ENCODE results near the gene ZAP70.
"Not testable (repeated sequence)": the region's sequence is repeated elsewhere in the genome, so short reads cannot be mapped to it uniquely, and the experiment has no call there.

ZAP70 gene

DNA sequence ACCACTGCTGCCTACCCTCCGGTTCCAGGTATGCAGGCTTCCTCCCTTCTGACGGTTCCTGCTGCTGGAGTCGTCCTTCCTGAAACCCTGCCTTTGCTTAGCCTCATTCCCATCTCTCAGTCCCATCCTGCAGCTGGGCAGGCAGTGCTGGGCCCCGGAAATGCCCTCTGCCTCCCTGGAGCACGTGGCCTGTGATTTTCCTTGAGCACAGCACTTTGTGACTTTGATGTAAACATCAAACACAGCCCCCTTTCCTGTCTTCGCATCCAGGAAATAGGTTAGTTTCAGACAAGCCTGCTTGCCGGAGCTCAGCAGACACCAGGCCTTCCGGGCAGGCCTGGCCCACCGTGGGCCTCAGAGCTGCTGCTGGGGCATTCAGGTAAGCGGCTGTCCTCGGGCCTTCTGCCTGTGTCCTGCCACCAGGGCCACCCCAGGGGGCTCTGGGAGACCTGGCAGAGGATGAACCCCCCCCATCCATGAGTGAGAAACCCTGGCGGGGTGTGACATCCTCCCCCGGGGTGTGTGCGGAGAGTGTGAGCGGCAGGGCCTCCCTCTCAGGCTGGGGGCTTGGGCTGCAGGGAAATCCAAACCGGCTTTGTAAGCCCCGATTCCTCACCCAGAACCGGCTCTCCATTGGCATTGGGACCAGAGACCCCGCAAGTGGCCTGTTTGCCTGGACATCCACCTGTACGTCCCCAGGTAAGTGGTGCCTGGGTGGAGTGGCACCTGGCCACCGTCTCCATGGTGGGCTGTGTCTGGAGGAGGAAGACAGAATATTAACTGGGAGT, at the start of gene ZAP70:
Gene ZAP70, plus strand, starts transcription at position 281 of the 788 bp plus-strand sequence. CDS start 10,461 bp downstream, outside the sequence.
- no peak for DNase-seq

DNA sequence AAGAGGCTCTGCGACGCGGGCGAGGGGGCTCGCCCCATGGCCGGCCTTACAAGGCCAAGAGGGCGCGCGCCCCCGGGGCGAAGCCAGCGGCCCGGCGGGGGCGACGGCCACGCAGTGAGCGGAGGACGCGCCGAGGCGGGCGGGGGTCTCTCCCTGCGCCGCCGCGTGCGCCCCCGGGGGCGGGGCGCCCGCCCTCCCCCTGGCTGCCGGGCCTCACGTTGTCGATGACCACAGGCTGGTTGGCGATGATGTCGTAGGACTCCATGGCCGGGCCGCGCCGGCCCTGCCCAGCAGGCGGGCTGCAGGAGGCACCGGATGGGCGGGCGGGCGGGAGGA, 49.8 kb upstream of the ZAP70 start:
- DNase-seq: no peak

DNA sequence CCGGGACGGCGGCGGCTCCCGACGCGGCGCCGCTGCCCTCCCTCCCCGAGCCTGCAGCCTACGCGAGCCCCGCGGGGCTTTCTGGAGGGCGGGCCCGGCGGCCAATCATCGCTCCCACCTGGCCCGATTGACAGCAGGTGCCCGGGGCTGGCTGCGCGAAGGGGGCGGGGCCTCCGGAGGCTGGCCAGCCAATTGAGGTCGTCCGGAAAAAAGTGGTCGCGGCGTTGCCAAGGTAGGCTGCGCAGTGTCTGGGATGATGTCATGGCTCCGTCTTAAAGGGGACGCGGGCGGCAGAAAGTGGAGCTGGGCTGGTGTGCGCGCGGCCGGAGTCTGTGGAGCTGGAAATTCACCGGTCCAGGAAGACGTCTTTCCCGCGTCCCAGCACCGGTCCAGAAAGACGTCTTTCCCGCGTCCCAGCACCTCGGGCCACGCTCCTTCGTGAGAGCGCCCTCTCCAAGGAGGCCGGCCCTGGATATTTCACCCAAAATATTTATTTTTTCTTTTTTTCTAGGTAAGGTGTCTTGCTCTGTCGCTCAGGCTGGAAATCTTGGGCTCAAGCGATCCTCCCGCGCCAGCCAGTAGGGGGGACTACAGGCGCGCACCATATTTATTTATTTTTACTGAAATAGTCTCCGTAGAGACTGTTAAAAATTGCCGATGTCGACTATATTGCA, 49.3 kb upstream of the ZAP70 start, which contains the start of gene ACTR1B:
Gene ACTR1B, minus strand, starts transcription at position 83 of the 674 bp plus-strand sequence. CDS start 154 bp downstream, outside the sequence.
- DNase-seq: peak; percentile 94

DNA sequence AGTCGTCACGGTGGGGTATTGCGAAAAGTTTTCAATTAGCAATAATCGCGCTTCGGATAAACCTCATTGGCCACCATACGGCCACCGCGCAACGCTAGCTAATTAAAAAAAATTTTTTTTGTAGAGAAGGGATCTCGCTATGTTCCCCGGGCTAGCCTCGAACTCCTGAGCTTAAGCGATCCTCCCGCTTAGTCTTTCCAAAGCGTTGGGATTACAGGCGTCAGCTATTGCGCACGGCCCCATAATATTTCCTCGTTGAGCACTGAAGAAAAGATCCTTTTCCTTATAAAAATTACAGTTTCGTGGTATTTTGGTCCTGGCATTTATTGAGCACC, 48.8 kb upstream of the ZAP70 start:
- DNase-seq: no peak

DNA sequence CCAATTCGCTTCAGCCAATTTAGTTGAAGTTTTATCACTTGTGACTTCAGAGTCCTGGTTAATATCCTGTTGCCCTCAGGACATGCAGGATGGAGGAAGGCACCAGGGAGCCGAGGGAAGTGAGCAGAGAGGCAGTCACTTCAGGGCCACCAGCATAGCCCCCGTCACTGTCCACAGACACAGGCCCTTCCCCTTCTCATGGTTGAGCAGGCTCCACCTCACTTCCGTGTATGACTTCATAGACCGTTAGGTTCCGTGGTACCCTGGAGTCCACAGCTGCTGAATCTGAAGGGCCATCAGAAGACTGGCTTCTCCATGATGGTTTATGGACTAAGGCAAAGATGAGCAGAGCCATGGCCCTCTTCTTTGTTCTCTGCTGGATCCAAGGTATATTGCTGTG, 43.9 kb upstream of the ZAP70 start, which contains the start of gene C2orf92:
Gene C2orf92, plus strand, starts transcription at position 266 of the 400 bp plus-strand sequence. Its CDS starts 76 bp downstream, at position 342.
- DNase-seq: no peak

DNA sequence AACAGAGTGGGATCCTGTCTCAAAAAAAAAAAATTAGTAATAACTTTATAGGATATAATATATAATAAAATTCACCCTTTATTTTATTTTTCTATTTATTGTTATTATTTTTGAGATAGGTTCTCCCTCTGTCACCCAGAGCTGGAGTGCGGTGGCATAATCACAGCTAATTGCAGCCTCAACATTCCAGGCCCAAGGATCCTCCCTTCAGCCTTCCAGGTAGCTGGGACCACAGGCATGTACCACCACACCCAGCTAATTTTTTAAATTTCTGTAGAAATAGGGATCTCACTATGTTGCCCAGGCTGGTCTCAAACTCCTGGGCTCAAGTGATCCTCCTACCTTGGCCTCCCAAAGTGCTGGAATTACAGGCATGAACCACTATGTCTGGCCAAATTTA, 42.9 kb upstream of the ZAP70 start:
- DNase-seq: no peak

DNA sequence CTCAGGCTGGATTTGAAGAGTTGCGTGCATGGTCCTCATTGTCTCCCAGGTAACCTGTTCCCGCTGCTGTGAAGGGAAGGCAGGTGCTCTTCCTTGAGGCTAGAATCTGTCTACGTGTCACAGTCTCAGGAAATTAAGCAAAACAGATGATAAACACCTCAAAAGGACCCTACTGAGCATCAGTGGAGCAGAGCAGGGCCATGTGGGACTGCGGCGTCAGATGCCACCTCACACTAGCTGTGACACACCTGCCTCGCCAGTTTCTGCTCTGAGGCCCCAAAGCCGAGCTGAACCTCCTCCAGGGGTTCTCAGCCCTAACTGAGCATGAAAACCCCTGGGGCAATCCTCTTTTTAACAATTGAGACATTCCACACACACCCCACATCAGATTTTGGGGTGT, 41.9 kb upstream of the ZAP70 start:
- no peak for DNase-seq

DNA sequence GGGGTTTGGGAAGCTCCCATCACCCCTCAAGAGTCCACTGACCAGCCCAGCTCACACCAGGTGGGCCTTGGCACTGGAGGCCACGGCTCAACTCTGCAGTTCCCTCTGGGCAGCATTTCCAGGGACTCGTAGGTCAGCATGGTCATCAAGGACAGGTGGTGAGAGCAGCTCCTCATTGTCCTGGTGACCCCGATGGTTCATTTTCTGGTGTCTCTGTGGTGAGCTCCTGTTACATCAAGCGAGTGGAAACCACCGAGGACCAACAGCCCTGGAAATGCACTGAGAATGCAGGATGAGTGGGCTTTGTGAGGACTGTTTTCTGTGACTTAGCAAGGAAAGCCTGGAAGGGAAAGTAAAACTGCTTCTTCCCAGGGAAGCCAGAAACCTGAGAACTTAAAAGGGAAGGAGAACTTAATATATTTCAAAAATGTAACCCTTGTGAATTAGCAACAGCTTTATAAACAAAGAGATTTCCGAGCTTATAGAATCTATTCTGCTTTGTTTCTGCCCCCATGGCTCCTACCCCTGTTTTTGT, 40.7 kb upstream of the ZAP70 start:
- DNase-seq: not testable (repeated sequence)

DNA sequence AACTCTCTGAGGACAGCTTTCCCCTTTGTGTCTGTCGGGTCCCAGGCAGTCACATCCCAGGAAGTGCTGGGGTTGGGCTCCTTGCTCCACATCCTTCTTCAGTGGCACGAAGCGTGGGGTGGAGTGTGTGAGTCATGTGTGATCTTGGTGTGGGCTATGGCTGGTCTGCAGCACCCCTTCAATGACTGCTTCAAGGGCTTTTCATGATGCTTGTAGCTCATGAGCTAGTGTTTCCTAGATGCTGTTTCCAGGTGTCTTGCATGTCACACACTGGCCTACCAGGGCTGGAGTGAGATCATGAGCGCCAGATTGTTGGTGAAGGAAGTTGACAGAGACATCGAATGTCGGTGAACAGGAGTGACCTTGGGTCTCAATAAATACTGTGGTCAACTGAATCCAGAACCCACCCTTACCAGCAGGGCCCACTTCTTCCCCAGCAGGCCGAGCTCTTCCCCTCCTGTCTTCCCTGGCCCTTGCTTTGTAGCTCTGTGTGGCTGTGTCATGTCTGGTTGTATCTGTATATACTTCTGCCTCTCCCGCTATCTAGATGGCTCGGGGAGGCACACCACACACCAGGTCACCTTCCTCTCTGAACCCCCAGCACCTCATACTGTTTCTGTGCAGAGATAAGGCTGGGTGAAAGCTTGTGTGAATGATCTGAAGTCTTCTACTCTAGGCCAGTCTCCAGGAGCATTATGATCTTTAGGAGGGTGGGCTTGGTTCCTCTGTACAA, 40.0 kb upstream of the ZAP70 start:
- no peak for DNase-seq

DNA sequence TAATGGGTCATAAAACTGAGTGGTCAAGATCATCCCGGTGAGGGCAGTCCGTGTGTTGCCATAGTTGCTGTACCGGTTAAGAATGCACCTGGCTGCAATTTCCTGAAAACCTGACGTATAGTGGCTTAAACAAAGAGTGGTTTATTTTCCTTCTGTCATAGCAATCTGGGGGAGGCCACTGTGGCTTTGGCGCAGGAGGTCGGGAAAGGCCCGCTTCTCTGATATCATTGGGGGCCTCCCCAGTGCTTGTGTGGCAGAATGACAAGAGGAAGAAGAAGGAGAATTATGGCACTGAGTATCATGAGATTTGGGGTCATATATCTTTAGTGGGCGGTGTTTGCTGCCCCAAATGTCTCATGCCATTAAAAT, 39.5 kb upstream of the ZAP70 start:
- no peak for DNase-seq

DNA sequence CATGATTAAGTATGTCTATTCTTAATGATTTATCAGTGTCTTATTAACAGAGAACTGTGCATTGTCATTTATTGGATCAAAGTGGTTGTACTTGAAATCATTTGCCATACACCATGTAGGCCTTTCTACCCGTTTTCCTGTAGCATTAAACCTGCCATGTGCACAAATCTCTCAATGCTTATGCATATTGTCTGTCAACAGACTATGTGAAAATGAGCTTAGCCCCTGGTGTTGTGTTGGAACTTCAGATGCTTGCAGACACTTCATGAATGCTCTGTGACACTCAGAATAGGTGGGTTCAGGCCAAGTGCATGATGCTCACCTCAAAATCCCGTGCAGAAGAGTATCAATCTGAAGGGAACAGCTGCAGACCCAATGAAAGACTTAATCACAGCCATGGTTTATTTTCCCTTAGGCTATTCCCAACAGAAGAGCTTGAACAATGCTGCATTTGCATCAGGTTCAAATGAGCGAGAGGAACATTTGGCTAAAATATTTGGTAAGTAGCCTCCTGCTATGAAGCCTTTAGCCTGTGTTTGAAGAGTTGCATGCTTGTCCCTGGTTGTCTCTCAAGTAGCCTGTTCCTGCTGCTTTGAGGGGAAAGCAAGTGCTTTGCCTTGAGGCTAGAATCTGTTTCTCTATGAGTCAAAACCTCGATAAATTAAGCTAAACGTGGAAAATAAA, 37.8 kb upstream of the ZAP70 start:
- no peak for DNase-seq

DNA sequence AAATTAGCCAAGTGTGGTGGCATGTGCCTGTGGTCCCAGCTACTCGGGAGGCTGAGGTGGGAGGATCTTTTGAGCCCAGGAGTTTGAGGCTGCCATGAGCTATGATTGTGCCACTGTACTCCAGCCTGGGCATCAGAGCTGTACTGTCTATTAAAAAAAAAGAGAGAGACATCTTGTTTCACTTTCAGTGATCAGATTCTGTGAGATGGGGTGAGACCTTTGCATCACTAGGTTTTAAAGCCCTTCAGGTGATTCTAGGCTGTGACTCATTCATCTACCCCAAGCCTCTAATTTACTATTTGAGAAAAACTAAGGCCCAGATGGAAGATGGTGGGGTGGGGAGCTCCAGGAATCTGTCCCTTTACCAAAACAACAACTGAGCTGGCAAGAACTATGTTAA, 36.8 kb upstream of the ZAP70 start:
- no peak for DNase-seq

DNA sequence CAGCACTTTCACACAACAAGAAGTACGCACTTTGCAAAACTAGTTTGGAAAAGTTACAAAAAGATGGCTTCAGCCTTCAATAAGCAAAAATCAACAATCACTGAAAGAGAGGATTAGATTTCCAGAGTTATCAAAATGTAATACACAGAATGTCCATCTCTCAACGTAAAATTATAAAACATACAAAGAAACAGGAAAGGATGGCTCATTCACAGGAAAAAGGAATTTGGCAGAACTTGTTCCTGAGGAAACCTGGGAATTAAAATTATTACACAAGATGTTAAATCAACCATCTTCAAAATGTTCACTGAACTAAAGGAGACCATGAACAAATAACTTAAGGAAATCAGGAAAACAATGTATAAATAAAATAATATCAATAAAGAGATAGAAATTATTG, 35.9 kb upstream of the ZAP70 start:
- no peak for DNase-seq

DNA sequence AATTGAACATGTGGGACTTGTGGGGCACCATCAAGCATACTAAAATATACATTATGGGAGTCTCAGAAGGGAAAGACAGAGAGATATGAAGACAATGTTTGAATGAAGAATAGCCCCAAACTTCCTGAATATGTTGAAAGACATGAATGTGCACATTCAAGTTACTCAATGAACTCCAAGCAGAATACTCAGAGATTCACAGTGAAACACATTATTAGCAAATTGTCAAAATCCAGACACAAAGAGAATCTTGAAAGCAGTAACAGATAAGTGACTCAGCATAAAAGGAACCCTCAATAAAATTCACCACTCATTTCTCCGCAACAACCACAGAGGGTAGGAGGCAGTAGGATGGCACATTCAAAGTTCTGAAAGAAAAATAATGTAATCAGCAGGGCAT, 35.1 kb upstream of the ZAP70 start:
- DNase-seq: no peak

DNA sequence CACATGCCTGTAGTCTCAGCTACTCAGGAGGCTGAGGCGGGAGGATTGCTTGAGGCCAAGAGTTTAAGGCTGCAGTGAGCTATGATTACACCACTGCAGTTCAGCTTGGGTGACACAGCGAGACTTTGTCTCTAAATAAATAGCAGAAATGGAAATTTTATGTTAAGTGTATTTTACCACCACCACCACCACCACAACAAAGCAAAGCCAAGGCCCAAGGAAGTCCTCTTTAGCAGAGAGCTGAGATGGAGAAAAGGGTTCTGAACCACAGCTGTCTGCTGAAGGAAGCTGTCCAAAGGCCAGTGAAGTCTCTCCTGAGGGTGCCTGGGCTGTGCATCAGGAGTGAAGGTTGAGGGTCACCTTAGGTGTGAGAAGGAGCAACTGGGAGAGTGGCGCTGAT, 26.1 kb upstream of the ZAP70 start:
- DNase-seq: not testable (repeated sequence)

DNA sequence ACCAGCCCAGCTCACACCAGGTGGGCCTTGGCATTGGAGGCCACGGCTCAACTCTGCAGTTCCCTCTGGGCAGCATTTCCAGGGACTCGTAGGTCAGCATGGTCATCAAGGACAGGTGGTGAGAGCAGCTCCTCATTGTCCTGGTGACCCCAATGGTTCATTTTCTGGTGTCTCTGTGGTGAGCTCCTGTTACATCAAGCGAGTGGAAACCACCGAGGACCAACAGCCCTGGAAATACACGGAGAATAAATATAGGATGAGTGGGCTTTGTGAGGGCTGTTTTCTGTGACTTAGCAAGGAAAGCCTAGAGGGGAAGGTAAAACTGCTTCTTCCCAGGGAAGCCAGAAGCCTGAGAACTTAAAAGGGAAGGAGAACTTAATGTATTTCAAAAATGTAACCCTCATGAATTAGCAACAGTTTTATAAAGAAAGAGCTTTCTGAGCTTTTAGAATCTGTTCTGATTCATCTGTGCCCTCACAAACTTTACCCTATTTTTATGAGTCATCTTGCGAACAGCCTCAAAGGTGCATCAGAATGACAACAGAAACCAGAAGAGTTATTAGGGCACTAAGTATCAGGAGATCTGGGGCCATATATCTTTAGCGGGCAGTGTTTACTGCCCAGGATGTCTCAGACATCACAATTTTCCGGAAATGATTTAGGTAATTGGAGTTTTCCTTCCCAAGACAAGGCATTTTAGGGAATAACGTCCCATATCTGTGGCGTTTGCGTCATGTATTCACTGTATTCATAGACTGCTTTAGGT, 25.1 kb upstream of the ZAP70 start:
- no peak for DNase-seq

DNA sequence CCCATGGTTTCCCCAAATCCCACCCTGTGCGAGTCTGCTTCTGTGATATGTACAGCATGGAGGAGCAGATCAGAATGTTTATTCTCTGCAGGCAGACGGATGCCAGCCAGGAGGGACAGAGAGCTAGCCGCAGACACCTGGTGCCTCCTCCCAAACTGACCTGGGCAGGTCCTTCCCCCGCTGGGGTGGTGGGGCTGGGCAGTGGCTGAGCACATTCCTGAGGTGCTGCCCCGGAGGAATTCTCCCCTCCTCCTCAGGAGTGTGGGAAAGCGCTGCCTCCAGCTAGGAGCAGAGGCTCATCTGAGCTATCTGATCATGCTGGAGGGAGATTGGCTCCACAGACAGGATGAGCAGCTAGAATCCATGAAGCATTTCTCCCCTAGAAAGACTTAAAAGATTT, 22.2 kb upstream of the ZAP70 start:
- no peak for DNase-seq

DNA sequence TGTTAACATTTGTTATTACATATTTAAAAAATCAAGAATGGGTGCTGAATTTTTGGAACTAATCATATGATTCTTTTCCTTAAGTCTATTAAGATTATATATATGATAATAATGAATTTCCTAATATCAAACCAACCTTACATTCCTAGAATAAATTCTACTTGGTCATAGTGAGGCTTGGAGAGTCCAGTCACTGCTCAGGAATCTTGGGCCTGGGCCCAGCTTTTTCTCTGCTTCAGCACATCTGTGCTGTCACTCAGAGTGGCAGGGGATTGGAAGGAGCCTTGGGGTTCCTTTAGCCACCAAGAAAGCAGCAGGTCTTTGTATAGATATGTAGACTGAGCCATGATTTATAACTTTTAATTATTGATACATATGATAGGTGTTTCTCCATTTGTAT, 19.9 kb upstream of the ZAP70 start:
- no peak for DNase-seq

DNA sequence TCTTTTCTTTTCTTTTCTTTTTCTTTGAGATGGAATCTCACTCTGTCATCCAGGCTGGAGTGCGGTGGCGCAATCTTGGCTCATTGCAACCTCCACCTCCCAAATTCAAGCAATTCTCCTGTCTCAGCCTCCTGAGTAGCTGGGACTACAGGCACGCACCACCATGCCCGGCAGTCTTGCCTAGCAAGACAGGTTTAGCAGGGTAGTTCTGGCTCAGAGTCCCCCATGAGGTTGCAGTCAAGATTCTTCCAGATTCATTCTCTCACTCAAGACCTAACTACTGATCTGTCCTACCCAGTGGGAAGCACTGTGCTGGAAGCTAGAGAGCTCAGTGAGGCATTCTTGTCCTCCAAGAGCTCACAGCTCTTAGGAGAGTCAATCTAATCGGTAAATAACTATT, 17.6 kb upstream of the ZAP70 start:
- no peak for DNase-seq

DNA sequence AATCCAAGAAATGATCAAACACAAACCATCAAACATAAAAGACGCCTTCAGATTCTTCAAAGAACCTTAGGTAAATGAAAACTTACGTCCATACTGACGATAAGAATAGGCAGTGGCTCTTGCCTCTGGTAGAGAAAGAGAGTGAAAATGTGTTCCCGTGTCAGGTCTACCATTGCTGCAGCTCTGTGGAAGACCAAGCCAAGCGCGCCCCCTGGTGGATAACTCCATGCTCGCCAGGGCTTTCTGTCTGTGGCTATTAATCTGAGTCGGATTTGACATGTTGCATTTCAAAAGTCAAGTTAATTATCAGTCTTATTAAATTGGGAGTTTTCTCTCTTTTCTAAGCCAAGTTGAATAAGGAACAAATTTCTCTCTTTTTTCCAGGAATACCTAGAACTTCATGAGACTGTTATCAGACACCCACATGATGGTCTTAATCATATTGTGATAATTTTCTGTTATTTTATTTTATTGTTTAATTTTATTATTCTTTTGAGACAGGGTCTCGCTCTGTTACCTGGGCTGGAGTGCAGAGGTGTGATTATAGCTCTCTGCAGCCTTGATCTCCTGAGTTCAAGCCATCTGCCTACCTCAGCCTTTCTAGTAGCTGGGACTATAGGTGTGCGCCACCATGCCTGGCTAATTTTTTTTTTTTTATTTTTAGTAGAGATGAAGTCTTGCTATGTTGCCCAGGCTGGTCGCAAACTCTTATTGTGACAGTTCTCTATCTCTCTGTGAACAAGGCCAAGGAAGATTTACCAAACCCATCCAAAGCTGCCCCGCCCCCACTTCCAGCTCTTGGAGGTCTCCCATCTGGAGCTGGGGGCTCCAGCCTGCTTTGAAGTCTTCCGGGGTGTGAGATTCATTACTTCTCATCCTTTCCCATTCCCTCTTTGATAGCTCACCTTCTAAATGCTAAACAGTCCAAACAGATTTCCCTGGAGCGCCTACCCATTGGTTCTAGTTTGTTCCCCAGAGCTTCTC, 15.8 kb upstream of the ZAP70 start:
- DNase-seq: peak; percentile 85

DNA sequence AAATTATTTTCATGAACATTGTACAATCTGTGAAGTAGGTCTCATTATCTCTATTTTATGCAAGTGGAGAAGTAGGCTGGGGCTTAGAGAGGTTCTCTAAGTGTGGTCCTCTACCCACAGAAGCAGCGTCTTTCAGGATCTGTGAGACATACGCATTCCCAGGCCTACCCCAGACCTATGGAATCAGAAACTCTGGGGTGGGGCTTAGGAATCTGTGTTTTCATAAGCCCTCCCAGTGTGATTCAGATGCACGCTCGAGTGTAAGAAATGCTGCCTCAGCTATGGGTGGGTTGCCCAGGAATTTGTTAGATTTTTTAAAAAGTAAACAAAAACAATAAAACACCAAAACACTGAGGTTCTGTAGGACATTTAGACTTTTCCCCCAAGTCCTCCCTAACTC, 14.8 kb upstream of the ZAP70 start:
- no peak for DNase-seq
